Gastrocnemius medialis (tissue), 4 donors: ENCODE measurements around the gene RACK1. TPM values are rescaled to one million over a fixed set of nuclear protein-coding genes. Genes with fewer than 3 reads are reported as not detected.

Source experiments
- ATAC-seq, 2 donors: fragments of 150-250 bp; one replicate each; pipeline ENCODE4 v1.9.1; 2016
- DNase-seq, 2 donors: peaks; one replicate each; pipeline ENCODE4 v3.0.0-alpha.2; 2019
- H3K27ac ChIP-seq, 4 donors: fragments of 200-600 bp; sonication (generic); 1 replicate in 1 of 4; 2 replicates in 3 of 4; pipeline ENCODE4 v1.5.1; 2016 to 2018; ENCODE audit warnings: mild to moderate bottlenecking in 2 of 4, moderate library complexity in 1 of 4
- H3K27me3 ChIP-seq, 3 donors: fragments of 200-600 bp; sonication (generic) in 2 of 3; 1 replicate in 1 of 3; 2 replicates in 2 of 3; pipeline versions ENCODE4 v1.5.1 to v1.6.0; 2016 to 2019; ENCODE audit warnings: mild to moderate bottlenecking in 1 of 3, moderate library complexity in 1 of 3
- H3K36me3 ChIP-seq, 2 donors: fragments of 200-600 bp; sonication (generic) in 1 of 2; one replicate each; pipeline ENCODE4 v1.5.1; 2017 to 2018
- H3K4me1 ChIP-seq, 2 donors: fragments of 200-600 bp; sonication (generic) in 1 of 2; one replicate each; pipeline ENCODE4 v1.5.1; 2016 to 2017; ENCODE audit warnings: mild to moderate bottlenecking in 2 of 2
- H3K4me3 ChIP-seq, 4 donors: fragments of 200-600 bp; sonication (generic) in 3 of 4; 1 replicate in 1 of 4; 2 replicates in 3 of 4; pipeline ENCODE4 v1.5.1; 2016 to 2019; ENCODE audit warnings: mild to moderate bottlenecking in 2 of 4
- H3K9me3 ChIP-seq, 3 donors: fragments of 200-600 bp; sonication (generic) in 2 of 3; 1 replicate in 1 of 3; 2 replicates in 2 of 3; pipeline ENCODE4 v1.5.1; 2016 to 2019
- CTCF ChIP-seq, 5 experiments: fragments of 450-650 bp in 3 of 5; fragments of 200-600 bp in 2 of 5; sonication (generic) in 2 of 5; IDR thresholded peaks in 4 of 5; conservative IDR thresholded peaks in 1 of 5; 1 replicate in 4 of 5; 2 replicates in 1 of 5; pipeline ENCODE4 v1.5.1; 2016 to 2019; ENCODE audit warnings: antibody characterized with exemption in 5 of 5, mild to moderate bottlenecking in 3 of 5, moderate library complexity in 3 of 5
- POLR2A ChIP-seq, 2 donors: fragments of 450-650 bp; IDR thresholded peaks; one replicate each; pipeline ENCODE4 v1.6.1; 2017; ENCODE audit warnings: antibody characterized with exemption in 2 of 2, mild to moderate bottlenecking in 2 of 2, moderate library complexity in 2 of 2
- in situ Hi-C, 4 donors: fragments of 200-750 bp; cut with MboI; loops; one replicate each; pipeline versions ENCODE4 v1.15.0 to v1.8.0; 2017; ENCODE audit warnings: low sequenced_read_pairs in 4 of 4
- intact Hi-C: fragments of 100-400 bp; cut with DNase I; formaldehyde crosslinking; loops from one replicate; pipeline ENCODE4 v1.15.1; 2023; ENCODE audit warnings: low total_unique reads
- total RNA-seq, 4 donors: library from RNA; depleted of rRNA; stranded (reverse); fragments of >200 nt; gene quantifications; one replicate each; pipeline versions ENCODE4 v1.1.0 to v1.2.3, GENCODE V29; 2016

RACK1 gene
- total RNA-seq, 4 donors from 2014 or later, result 1,697 to 2,187 (median 1,957) TPM

- peak overlapping the region in 3 of 4 donors; percentile 69 to 86 (median 82) for H3K4me3 ChIP-seq
- in situ Hi-C loops (no loop called here), intact Hi-C loops (no loop called here)
- no peak for ATAC-seq
- H3K27ac ChIP-seq, result peak overlapping the region; percentile 95 to 99 (median 97)
- no peaks in the 10 kb centered on the region for H3K36me3 ChIP-seq
- H3K4me1 ChIP-seq, result peaks cover 26 to 28% of the 10 kb centered on the region in 2 donors
- TF ChIP-seq CTCF (IDR thresholded peaks at IDR 0.05 in 4 of 5, conservative IDR thresholded peaks at IDR 0.05 in 1 of 5) (no peak), POLR2A (IDR thresholded peaks at IDR 0.05) (no peak)
- DNase-seq, result no peak
- no peaks in the 10 kb centered on the region for H3K27me3 ChIP-seq
- H3K9me3 ChIP-seq, result no peaks in the 10 kb centered on the region
These were observed 40.5 kb downstream of the RACK1 start for GRCh38 chr5:181203093-181203711.

- peak overlapping the region in 3 of 4 donors; percentile 27 to 99 (median 97) for H3K27ac ChIP-seq
- in situ Hi-C loops (no loop called here), intact Hi-C loops (no loop called here)
- no peak for DNase-seq
- no peak for TF ChIP-seq POLR2A (IDR thresholded peaks at IDR 0.05)
- no peak for TF ChIP-seq CTCF (IDR thresholded peaks at IDR 0.05 in 4 of 5, conservative IDR thresholded peaks at IDR 0.05 in 1 of 5)
- no peaks in the 10 kb centered on the region for H3K9me3 ChIP-seq
- H3K4me1 ChIP-seq, result peaks cover 19 to 20% of the 10 kb centered on the region in 2 donors
- no peaks in the 10 kb centered on the region for H3K36me3 ChIP-seq
- no peak overlapping the region for H3K4me3 ChIP-seq
- no peaks in the 10 kb centered on the region for H3K27me3 ChIP-seq
- ATAC-seq, result no peak
These were observed 42.9 kb downstream of the RACK1 start for GRCh38 chr5:181200816-181201215.

GRCh38 chr5:181199881-181200638 is 43.6 kb downstream of the RACK1 start:
- H3K4me3 ChIP-seq, result no peak overlapping the region
- no peaks in the 10 kb centered on the region for H3K36me3 ChIP-seq
- no peak for DNase-seq
- peak overlapping the region; percentile 21 to 97 (median 51) for H3K27ac ChIP-seq
- intact Hi-C loops, result no loop called here
- no peaks in the 10 kb centered on the region for H3K27me3 ChIP-seq
- H3K9me3 ChIP-seq, result no peaks in the 10 kb centered on the region
- peaks cover 11 to 15% of the 10 kb centered on the region in 2 donors for H3K4me1 ChIP-seq
- no peak for ATAC-seq
- in situ Hi-C loops, result no loop called here
- TF ChIP-seq POLR2A (IDR thresholded peaks at IDR 0.05) (no peak), CTCF (IDR thresholded peaks at IDR 0.05 in 4 of 5, conservative IDR thresholded peaks at IDR 0.05 in 1 of 5) (no peak)

DNA sequence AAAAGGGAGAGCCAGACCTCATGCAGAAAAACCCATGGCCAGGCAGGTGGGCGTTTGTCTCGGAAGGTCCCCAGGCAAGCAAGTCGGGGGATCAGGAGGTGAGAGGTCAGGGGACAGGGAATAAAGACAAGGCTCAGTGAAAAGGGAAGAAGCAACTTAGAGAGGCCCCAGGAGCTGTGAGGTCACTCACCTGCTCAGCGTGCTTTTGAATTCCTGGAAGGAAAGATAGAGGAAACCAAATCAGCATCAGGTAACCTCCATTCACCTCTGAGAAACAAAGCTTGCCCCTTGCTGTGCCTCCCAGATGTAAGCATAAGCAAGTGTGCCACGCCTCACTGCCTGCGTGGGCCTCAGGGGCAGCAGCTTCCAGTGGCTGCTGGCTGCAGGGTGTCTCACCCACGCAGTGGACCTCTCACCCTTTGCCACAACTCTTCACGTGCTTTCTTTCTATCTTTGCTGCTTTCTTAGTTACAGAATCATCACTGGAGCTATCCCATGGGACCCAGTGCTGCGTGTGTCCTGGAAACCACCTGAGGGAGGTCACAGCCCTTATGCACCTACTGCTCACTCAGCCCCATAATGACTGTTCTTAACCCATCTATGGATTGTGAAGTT is 44.7 kb downstream of the RACK1 start:
- intact Hi-C loops (no loop called here), in situ Hi-C loops (no loop called here)
- no peak for DNase-seq
- no peak for ATAC-seq
- Histone ChIP-seq H3K4me1 (peaks cover 11 to 22% of the 10 kb centered on the region in 2 donors), H3K27ac (peak overlapping the region in 3 of 4 donors; percentile 21 to 97 (median 43)), H3K4me3 (no peak overlapping the region), H3K27me3 (no peaks in the 10 kb centered on the region), H3K36me3 (no peaks in the 10 kb centered on the region), H3K9me3 (no peaks in the 10 kb centered on the region)
- TF ChIP-seq POLR2A (IDR thresholded peaks at IDR 0.05) (no peak), CTCF (IDR thresholded peaks at IDR 0.05 in 4 of 5, conservative IDR thresholded peaks at IDR 0.05 in 1 of 5) (no peak)
